ENCODE results near the gene RPTN. TPM values are rescaled to one million over a fixed set of nuclear protein-coding genes. Genes with fewer than 3 reads are reported as not detected.

The RPTN gene
- total and polyA plus RNA-seq, 2 of the 4 experiments (the other 2 are of a cell fraction), result not detected

DNA sequence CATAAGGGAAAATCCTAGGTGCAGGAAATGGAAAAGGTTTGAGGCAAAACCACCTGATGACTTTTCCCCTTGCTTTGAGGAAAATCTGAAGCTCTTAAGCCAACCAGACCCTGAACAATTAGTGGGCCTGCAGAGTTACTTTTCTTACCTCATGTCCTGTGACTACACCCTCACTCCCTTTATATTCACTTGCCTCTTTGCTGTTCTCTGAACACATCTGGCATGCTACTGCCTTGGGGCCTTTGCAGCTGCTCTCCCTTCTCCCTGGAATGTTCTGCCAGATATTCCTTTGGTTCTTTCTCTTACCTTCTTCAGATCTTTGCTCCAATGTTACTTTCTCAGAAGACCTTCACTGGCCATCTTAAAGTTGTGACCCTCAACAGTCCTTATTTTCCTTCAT lies 21.8 kb downstream of the RPTN start:
- dilution Hi-C loops (cut with HindIII; ENCODE audit: low sequenced_read_pairs, unreplicated experiment) (no loop called here), in situ Hi-C loops (cut with MboI; ENCODE audit: low sequenced_read_pairs) (no loop called here), intact Hi-C loops (cut with micrococcal nuclease) (no loop called here)
- Histone ChIP-seq H3K23ac (ENCODE audit: low read depth, low read length) (no peak overlapping the region), H3K4me2 (ENCODE audit: low read depth, low read length) (no peak overlapping the region), H2BK5ac (ENCODE audit: low read depth, low read length, poor library complexity, severe bottlenecking) (no peak overlapping the region), H3K27ac (ENCODE audit: insufficient read depth, low read length) (no peak overlapping the region), H3K79me1 (ENCODE audit: low read depth in 1 of 2, low read length in 2 of 2) (no peaks in the 10 kb centered on the region), H4K8ac (ENCODE audit: low read depth in 2 of 2, low read length in 2 of 2) (no peak overlapping the region), H2BK15ac (ENCODE audit: low read depth, low read length) (no peak overlapping the region), H3K4ac (ENCODE audit: low read depth, low read length) (no peak overlapping the region), H2BK20ac (ENCODE audit: low read depth, low read length) (no peak overlapping the region), H3K36me3 (ENCODE audit: control insufficient read depth, insufficient read depth, low read length) (no peaks in the 10 kb centered on the region), H2AFZ (replicated peaks; ENCODE audit: low read length, poor library complexity) (no peak overlapping the region), H4K5ac (ENCODE audit: low read depth, low read length) (no peak overlapping the region), H2BK120ac (ENCODE audit: low read depth, low read length) (no peak overlapping the region), H4K20me1 (ENCODE audit: insufficient read depth, low read length) (no peaks in the 10 kb centered on the region), H3K56ac (ENCODE audit: extremely low read depth, insufficient read depth, low read length) (no peak overlapping the region), H3K4me1 (ENCODE audit: control insufficient read depth, insufficient read depth, low read length) (no peaks in the 10 kb centered on the region), H3K14ac (replicated peaks; ENCODE audit: low read depth, low read length) (no peak overlapping the region), H2AK9ac (replicated peaks; ENCODE audit: low read depth, low read length, poor library complexity) (no peak overlapping the region), H3K18ac (ENCODE audit: low read depth, low read length) (no peak overlapping the region), H3K9me1 (ENCODE audit: insufficient read depth, low read length) (no peaks in the 10 kb centered on the region), H4K91ac (ENCODE audit: insufficient read depth, low read depth, low read length) (no peak overlapping the region), H3K9me3 (ENCODE audit: control insufficient read depth, insufficient read depth, low read length) (no peaks in the 10 kb centered on the region), H3K9ac (ENCODE audit: low read depth, low read length) (no peak overlapping the region), H3K27me3 (ENCODE audit: control insufficient read depth, insufficient read depth, low read length) (no peaks in the 10 kb centered on the region), H3K4me3 (ENCODE audit: insufficient read depth, low read depth, low read length) (no peak overlapping the region), H2AK5ac (ENCODE audit: low read depth, low read length) (no peak overlapping the region)
- ATAC-seq (ENCODE audit: low read depth) (no peak), DNase-seq (no peak)
- no TSS peak for BruUV-seq (replicated peaks)
- CTCF ChIA-PET, result no interaction called here
- TF ChIP-seq, protein P1, sequence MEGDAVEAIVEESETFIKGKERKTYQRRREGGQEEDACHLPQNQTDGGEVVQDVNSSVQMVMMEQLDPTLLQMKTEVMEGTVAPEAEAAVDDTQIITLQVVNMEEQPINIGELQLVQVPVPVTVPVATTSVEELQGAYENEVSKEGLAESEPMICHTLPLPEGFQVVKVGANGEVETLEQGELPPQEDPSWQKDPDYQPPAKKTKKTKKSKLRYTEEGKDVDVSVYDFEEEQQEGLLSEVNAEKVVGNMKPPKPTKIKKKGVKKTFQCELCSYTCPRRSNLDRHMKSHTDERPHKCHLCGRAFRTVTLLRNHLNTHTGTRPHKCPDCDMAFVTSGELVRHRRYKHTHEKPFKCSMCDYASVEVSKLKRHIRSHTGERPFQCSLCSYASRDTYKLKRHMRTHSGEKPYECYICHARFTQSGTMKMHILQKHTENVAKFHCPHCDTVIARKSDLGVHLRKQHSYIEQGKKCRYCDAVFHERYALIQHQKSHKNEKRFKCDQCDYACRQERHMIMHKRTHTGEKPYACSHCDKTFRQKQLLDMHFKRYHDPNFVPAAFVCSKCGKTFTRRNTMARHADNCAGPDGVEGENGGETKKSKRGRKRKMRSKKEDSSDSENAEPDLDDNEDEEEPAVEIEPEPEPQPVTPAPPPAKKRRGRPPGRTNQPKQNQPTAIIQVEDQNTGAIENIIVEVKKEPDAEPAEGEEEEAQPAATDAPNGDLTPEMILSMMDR (conservative IDR thresholded peaks at IDR 0.05; ENCODE audit: low read depth, low read length), result no peak
- TF ChIP-seq, protein P2, sequence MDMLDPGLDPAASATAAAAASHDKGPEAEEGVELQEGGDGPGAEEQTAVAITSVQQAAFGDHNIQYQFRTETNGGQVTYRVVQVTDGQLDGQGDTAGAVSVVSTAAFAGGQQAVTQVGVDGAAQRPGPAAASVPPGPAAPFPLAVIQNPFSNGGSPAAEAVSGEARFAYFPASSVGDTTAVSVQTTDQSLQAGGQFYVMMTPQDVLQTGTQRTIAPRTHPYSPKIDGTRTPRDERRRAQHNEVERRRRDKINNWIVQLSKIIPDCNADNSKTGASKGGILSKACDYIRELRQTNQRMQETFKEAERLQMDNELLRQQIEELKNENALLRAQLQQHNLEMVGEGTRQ (IDR thresholded peaks at IDR 0.05; ENCODE audit: low read depth, low read length), result no peak
- TF ChIP-seq RFX5 (IDR thresholded peaks at IDR 0.05; ENCODE audit: low read depth, low read length) (no peak), SMC3 (IDR thresholded peaks at IDR 0.05; ENCODE audit: low read depth, low read length) (no peak), RAD21 (IDR thresholded peaks at IDR 0.05; ENCODE audit: low read length) (no peak), POLR2A (IDR thresholded peaks at IDR 0.05; ENCODE audit: low read depth, low read length) (no peak), NFE2L2 (IDR thresholded peaks at IDR 0.05; ENCODE audit: low read depth, low read length) (no peak), MAZ (IDR thresholded peaks at IDR 0.05; ENCODE audit: borderline replicate concordance, low read depth, low read length) (no peak), MXI1 (IDR thresholded peaks at IDR 0.05; ENCODE audit: borderline replicate concordance, low read depth, low read length) (no peak), CHD1 (IDR thresholded peaks at IDR 0.05; ENCODE audit: low read depth, low read length) (no peak), BHLHE40 (IDR thresholded peaks at IDR 0.05; ENCODE audit: low read depth, low read length) (no peak)
- TF ChIP-seq, protein P3, sequence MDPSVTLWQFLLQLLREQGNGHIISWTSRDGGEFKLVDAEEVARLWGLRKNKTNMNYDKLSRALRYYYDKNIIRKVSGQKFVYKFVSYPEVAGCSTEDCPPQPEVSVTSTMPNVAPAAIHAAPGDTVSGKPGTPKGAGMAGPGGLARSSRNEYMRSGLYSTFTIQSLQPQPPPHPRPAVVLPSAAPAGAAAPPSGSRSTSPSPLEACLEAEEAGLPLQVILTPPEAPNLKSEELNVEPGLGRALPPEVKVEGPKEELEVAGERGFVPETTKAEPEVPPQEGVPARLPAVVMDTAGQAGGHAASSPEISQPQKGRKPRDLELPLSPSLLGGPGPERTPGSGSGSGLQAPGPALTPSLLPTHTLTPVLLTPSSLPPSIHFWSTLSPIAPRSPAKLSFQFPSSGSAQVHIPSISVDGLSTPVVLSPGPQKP (IDR thresholded peaks at IDR 0.05; ENCODE audit: borderline replicate concordance, low read depth, low read length), result no peak
- POLR2A ChIA-PET (ENCODE audit: unreplicated experiment), result no interaction called here

Data from IMR-90 (cell line).